GM21381 (cell line): ENCODE measurements around the gene MIB2.

ENCODE experiments used
- ATAC-seq: cut with Tn5 transposase; IDR thresholded peaks from one replicate; pipeline ENCODE4 v1.9.1; 2021; ENCODE audit warnings: mild to moderate bottlenecking, moderate library complexity; ENCODE audit not compliant: unreplicated experiment

Gene MIB2

DNA sequence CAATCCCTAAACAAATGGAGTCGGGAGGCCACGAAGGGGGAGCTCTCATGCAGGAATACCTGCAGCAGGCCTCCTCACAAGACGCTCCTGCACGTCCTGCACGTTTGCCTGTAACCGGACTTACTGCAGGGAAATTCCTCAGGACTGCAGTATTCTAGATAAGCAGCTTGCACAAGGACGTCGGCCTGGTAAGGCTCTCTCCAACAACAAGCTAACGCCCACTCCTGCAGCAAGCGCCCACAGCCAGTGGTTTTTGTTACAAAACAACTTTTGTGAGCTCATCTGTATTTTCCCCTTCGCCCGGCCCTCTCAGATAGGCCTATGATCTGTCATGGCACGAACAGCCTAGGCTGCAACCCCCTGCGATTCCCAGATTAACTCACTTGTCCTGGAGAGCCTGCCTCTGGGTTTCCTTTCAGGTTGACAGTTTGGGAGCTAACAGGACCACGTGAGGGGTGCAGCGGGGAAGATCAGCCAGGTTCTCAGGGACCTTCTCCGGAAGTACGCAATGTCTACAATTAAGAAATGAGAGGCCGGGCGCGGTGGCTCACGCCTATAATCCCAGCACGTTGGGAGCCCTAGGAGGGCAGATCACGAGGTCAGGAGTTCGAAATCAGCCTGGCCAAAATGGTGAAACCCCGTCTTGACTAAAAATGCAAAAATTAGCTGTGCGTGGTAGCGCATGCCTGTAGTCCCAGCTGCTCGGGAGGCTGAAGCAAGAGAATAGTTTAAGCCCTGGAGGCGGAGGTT, 921 bp upstream of the MIB2 start:
- no peak for ATAC-seq

DNA sequence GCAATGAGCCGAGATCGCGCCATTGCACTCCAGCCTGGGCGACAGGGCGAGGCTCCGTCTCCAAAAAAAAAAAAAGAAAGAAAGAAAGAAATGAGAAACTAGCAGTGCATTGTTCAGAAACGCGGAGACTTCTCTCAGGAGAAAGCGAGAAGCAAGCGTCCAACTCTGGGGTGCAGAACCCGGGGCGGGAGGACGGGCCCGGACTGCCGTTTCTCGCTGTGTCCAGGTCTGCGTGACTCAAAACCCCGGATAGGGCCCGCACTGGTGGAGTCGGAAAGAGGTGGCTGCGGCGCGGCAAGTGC, 395 bp upstream of the MIB2 start:
- ATAC-seq, result no peak

DNA sequence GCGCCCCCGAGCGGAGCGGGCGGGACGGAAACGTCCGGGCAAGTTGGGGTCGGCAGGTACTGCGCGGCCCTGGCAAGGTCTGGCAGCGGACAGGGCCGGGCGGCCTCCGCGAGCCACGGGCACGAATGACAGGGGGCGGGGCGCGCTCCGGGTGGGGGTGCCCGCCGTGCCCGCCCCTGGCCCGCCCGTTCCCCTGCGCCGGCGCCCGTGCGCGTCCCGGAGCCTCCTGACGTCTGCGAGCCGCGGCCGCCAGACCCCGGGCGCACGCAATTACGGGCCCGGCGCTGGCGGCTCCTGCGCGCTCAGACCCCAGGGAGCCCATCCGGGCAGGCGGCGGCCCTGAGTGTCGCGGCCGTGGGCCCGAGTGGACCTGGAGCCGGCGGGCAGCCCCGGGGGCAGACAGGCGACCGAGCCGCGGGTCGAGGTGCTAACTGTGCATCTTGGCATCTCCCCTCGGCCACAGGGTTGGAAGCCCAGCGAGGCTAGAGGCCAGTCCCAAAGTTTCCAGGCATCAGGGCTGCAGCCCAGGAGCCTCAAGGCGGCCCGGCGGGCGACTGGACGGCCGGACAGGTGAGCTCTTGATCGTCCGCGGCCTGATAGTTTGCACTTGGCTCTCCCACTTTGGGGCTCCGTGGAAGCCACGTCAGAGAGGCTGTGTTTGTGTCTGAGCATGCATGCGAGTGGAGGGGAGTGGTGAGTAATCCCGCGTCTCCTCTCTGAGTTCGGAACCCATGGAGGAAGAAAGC, 918 bp downstream of the MIB2 start:
- ATAC-seq, result peak; percentile 14

DNA sequence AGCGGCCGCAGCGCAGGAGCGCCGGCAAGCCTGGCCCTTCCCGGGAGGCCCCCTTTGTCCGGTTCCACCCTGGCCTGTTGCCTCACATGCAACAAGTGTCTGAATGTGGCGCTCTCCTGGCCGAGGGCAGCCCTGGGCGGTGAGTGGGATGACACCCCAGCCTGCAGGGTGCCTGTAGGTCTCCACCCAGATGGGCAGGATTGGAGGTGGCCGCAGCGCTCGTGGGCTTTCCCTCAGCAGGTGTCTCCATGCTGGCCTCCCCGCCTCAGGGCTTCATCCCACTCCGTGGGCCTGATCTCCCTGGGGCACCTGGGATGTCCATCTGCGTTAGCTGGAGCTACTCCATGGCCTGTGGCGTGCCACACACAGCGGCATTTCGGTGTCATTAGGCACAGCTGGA, 1.5 kb downstream of the MIB2 start:
- ATAC-seq, result no peak

DNA sequence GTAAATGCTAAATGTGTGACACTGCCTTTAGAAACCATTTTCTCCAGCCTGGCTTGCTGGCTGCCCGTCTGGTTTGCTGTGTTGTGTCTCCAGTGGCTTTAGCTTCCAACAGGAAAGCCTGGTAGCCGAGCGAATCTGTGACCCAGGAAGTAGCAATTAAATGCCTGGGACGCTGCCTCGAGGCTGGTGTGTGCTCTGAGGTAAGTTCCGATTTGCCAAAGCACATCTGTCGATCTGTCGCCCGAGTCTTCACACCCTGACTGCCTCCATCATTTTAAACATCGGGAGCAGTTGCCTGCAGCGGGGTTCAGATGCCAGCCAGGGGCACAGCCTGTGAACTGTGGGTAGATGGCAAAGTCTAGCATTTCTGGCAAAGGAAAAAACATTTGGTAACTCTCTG, 2.2 kb downstream of the MIB2 start:
- no peak for ATAC-seq

DNA sequence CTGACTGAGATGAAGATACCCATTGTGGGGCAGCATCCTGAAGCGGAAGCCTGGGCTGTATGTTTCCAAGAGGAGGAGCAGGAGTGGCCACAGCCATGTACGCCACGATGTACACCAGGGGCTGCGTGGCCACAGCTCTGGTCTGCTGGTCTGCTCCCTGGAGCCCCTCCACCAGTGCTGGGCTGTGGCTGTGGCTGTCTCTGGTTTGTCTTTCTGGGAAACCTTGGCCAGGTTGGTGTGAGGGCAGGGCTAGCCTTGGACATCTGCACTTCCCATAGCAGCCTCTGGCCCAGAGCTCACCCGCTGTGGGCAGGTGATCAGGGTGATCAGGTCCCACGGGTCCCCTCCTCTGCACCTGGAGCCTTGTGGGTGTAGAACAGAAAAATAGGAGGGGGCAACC, 2.6 kb downstream of the MIB2 start:
- ATAC-seq, result no peak

DNA sequence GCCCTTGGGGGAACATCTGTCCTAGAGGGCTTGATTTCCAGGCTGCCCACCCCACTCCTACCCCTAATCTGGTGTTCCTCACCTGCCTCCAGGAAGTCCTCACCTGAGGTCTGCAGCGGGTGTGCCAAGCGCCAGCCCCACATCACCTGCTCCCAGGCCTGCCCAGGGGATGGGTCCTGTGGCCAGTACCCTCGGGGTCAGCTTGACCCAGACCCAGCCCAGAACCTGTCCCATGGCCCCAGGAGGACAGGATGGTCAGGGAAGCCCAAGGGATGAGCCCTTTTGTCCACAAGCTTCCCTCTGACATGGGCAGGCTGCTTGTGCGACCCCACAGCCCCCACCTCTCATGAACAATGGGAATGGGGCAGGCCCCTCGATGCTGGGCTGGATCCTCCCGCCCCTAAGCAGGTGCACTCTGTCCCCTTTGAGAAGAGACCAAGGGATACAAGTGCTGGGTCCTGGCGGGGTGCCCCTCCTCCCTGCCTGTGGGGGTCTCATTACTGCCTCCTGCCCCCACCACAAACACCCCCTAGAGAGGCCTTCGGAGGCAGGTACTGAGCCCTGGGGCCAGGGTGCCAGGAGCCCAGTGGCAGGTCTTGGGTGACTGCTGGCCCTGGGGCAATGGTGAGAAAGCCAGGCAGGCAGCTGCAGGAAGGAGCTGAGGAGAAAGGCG, 3.2 kb downstream of the MIB2 start:
- no peak for ATAC-seq

DNA sequence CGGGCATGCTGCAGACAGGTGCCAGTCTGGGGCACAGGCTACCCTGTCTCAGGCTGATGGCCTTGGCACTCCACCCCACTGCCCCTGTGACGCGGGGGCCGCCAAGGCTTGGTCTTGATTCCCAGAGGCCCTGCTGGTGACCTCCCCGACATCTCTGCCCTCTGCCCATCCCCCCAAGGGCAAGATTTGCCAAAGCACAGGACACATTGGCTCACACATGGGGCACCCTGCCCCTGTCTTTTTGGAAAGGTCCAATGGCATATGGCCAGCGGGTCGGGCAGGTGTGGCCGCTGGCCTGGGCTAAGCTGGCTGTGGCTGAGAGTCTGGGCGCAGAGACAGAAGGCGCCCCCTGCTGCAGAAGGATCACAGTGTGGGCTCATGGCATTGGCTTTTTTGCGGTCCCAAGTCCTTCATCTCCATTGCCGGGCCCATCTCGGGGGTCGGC, 4.6 kb downstream of the MIB2 start:
- ATAC-seq, result no peak

DNA sequence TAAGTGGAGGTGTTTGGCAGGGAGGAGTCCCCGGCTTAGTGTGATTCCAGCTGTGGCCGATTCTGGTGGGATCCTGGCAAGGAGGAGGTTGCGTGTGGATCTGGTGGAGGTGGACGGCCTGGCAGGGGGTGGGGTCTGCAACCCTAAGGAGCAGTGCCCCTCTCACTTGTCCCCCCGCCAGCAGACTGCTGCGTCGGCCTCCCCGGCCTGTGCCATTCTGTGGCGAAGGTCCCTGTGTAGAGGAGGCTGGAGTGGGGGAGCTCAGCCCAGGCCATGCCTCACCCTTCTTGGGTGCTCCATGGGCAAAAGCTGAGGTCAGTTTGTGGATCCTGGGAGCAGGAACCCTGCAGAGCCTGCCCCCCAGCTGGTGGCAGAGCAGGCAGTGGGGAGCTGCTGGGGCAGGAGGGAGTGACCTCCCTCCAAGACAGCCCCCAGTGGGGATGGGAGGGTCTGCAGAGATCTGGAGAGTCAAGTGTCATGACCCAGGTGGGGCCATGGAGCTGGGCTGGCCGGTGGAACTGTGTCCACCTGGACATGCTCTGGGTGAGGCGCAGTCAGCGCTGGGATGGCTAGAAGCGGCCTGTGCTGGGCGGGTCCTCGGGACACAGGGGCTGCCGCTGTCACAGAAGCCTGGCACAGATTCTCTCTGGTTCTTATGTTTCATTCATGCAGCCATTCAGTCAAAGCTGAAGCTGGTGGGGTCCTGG, 5.3 kb downstream of the MIB2 start:
- no peak for ATAC-seq

DNA sequence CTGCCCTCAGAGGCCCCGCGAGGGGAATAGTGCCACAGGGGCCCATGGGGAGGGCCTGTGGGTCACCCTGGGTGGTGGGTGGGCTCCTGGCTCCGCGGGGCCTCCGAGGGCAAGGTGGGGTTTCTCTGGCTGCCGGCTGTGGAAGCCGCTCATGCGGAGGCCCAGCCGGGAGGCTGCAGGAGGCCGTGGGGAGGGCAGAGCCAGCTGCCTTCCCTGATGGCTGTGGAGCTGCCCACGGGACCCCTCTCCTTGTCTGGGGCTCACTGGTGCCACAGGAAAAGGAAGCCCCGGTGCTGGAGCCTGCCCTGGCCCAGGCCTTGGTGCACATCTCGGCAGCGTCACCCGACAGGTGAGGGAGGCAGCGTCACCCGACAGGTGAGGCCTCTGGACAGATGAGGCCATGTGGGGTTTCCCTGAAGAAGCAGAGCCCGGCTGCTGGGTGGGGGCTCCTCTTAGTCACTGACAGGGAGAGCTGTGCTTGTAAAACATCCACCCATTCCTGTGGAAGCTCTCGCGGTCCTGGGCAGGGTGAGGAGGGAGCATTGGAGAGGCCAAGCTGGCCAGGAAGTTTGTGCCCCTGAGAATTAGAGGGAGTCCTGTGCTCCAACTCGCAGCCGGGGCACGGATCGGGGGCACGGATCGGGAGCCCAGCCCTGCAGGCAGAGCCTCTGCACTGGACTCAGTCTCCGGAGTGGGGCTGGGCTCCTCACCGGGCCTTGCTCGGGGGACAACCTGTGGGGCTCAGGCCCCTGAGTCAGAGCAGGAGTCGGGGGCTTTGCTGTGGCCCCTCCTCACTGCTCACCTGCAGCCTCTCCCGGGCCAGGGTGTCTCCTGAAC, 6.1 kb downstream of the MIB2 start:
- ATAC-seq, result no peak

DNA sequence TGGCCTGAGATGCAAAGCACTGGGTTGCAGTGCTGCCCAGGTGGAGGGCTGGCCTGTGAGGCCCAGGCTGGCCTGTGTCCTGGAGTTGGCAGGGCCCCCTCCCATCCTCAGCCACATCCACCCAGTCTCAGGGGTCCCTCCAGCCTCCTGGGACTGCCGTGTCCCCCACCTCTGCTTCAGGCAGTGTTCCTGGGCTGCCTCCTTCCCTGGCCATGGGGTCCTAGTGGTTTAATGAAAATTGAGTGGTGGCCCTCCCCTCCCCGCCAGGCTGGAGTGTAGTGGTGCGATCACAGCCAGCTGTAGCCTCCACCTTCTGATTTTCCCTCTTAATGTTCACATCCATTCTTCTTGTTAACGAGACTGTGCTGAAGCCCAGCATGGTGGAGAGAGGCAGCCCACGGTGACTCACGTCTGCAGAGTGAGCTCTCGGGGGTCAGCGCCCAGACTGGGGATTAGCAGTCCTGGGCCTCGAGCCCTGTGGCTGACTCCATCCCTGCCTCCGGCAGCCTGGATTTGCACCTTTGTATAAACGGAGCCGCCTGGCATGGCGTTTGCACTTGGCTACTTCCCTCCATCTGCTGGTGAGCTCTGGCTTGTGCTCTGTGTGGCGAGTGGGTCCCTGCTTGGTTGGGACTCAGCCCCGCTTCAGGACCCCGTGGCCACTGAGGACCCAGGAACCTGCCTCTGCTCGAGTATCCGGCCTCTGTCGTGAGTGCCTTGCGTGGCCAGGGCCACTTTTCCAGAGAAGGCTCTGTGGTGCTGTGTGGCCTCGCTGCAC, 6.9 kb downstream of the MIB2 start:
- no peak for ATAC-seq

DNA sequence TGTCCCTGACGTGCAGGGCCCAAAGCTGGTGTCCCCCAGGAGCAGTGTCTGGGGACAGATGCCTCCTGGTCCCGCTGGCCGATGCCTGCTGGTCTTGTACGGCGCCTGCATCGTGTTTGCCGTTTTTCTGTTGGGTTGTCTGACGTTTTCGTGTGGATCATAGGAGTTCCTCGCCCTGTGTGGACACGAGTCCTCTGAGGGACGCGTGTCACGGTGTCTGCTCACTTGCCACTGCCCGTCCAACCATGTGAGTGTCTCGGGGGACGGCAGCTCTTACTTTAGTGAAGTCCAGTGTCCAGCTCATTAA, 7.4 kb downstream of the MIB2 start:
- no peak for ATAC-seq

DNA sequence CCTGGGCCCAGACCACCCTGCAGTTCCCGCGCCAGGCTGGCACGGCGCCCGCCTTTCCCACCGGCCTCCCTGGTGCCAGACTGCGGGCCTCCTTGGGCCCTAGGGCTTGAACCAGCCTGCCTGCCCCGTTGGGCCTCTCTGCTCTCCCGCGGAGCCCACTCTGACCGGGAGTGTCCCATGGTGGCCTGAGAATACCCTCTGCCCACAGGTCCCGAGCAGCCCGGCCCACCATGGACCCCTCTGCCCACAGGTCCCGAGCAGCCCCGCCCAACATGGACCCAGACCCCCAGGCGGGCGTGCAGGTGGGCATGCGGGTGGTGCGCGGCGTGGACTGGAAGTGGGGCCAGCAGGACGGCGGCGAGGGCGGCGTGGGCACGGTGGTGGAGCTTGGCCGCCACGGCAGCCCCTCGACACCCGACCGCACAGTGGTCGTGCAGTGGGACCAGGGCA, 7.9 kb downstream of the MIB2 start:
- ATAC-seq, result no peak

DNA sequence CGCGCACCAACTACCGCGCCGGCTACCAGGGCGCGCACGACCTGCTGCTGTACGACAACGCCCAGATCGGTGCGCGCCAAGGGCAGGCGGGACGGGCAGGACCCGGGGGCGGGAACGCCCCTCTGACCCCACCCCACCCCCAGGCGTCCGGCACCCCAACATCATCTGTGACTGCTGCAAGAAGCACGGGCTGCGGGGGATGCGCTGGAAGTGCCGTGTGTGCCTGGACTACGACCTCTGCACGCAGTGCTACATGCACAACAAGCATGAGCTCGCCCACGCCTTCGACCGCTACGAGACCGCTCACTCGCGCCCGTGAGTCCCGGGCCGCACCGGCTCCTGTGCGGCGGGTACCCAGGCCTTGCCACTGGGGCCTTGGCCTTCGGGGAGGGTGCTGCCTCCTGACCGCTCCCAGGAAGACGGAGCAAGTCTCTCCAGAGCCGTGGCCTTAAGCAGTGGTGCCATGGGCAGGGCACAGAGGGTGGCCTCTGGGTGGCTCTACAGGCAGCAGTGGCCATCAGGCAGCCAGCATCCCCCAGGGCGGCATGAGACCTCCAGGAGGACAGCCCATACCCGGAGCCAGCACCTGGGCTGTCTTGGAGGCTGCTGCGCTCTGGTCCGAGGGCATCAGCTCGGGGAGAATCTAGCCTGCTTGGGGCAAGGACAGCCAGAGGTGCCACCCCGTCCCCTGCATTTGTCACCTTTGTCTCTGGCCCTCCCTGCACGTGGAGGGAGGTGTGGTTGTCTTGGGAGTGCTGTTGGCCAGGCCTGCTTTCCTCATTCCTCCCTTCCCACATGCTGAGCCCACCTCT, 8.5 kb downstream of the MIB2 start:
- ATAC-seq, result no peak

DNA sequence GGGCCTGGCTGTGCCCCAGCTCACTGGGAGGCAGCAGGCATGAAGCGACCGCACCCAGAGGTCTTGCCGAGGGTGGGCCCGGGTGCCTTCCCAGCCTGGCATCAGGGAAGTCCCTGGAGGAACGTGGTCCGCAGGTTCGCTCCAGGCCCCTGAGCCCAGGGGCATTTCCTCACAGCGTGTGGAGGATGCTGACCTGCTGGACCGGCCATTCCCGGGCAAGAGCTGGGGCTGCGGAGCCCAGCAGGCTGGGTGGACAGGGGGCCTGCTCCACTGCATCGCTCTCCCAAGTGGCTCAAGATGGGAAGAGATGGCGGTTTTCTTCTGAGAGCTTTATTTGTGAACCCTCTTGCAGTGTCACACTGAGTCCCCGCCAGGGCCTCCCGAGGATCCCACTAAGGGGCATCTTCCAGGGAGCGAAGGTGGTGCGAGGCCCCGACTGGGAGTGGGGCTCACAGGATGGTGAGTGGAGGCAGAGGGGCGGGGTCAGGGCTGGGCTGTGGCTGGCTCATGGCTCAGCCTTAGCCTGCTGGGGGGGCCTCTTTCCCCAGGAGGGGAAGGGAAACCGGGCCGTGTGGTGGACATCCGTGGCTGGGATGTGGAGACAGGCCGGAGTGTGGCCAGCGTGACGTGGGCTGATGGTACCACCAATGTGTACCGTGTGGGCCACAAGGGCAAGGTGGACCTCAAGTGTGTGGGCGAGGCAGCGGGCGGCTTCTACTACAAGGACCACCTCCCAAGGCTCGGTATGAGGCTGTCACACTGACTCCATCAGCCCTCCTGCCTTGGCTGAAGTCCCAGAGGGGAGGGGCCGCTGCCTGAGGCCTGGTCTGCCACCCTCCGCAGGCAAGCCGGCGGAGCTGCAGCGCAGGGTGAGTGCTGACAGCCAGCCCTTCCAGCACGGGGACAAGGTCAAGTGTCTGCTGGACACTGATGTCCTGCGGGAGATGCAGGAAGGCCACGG, 9.4 kb downstream of the MIB2 start:
- ATAC-seq, result no peak

DNA sequence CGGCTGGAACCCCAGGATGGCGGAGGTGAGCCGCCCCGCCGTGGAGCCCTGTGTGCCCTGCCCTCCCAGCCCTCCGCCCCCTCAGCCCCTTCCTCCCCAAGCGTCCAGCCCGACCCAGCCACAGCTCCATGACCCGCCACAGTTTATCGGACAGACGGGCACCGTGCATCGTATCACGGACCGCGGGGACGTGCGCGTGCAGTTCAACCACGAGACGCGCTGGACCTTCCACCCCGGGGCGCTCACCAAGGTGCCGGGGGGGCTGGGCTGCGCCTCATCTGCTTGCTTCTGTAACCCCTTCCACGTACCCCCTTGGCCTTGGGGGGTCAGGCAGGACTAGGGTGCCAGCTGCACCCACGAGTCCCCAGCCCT, 10.1 kb downstream of the MIB2 start:
- ATAC-seq, result no peak

DNA sequence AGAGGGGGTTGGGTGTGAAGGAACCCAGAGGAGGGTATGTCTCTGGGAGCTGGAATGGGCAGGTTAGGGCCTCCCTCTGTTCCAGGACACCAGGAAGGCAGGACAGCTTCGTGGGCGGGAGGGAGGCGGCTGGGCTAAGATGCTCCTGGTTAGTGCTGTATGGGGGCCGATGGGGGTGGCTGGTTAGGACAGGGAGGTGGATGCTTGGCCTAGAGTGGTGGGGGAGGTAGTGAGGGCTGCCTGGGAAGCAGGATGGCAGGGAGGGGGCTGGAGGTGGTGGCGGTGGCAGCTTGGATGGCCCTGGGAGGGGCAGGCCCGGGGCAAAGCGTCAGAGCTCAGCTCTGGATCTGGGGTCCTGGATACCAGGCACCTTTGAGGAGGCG, 10.5 kb downstream of the MIB2 start:
- no peak for ATAC-seq
